HCEC 1CT (cell line): ENCODE data around the gene SNRPD1.
A peak's percentile ranks its signal among the peaks of the same experiment; 100 is the strongest.
"Not testable (repeated sequence)": the region's sequence is repeated elsewhere in the genome, so short reads cannot be mapped to it uniquely, and the experiment has no call there.

ENCODE experiments used
- DNase-seq: peaks from one replicate; pipeline ENCODE4 v3.0.0-alpha.2; 2017

SNRPD1 gene

GRCh38 chr18:21638822-21639221, 26.7 kb downstream of the SNRPD1 start:
- no peak for DNase-seq

GRCh38 chr18:21640375-21640774, 28.3 kb downstream of the SNRPD1 start:
- not testable (repeated sequence) for DNase-seq

GRCh38 chr18:21650311-21650710, 38.2 kb downstream of the SNRPD1 start:
- no peak for DNase-seq

- DNase-seq, result no peak
These were observed 40.0 kb downstream of the SNRPD1 start for GRCh38 chr18:21652073-21652472.

GRCh38 chr18:21653361-21653760, 41.2 kb downstream of the SNRPD1 start:
- DNase-seq, result no peak

- DNase-seq, result peak; percentile 39
These were observed 44.3 kb downstream of the SNRPD1 start for GRCh38 chr18:21656402-21656801.

- no peak for DNase-seq
These were observed 48.0 kb downstream of the SNRPD1 start for GRCh38 chr18:21660078-21660477.

- no peak for DNase-seq
These were observed 50.5 kb downstream of the SNRPD1 start for GRCh38 chr18:21662581-21662980.

- DNase-seq, result no peak
These were observed 51.5 kb downstream of the SNRPD1 start for GRCh38 chr18:21663578-21663977.

GRCh38 chr18:21664069-21664468, 52.0 kb downstream of the SNRPD1 start:
- DNase-seq, result no peak

GRCh38 chr18:21669736-21670285, 57.7 kb downstream of the SNRPD1 start:
- peak; percentile 9 for DNase-seq

GRCh38 chr18:21672521-21673267, 60.6 kb downstream of the SNRPD1 start:
- peak; percentile 16 for DNase-seq

GRCh38 chr18:21675354-21675753, 63.2 kb downstream of the SNRPD1 start:
- not testable (repeated sequence) for DNase-seq

- DNase-seq, result no peak
These were observed 66.7 kb downstream of the SNRPD1 start for GRCh38 chr18:21678859-21679258.

GRCh38 chr18:21680161-21680560, 68.0 kb downstream of the SNRPD1 start:
- DNase-seq, result no peak

GRCh38 chr18:21682371-21683051, 70.4 kb downstream of the SNRPD1 start:
- peak; percentile 61 for DNase-seq
